ENCODE measurements around the gene ZNF646. TPM values are rescaled to one million over a fixed set of nuclear protein-coding genes. Genes with fewer than 3 reads are reported as not detected.
A peak's percentile ranks its signal among the peaks of the same experiment; 100 is the strongest.

Gene ZNF646
- total and polyA plus RNA-seq, 2 of the 13 experiments (the other 11 are each of a cell fraction or from before 2014, with no cell fraction given): 3.4 to 10.9 TPM

DNA sequence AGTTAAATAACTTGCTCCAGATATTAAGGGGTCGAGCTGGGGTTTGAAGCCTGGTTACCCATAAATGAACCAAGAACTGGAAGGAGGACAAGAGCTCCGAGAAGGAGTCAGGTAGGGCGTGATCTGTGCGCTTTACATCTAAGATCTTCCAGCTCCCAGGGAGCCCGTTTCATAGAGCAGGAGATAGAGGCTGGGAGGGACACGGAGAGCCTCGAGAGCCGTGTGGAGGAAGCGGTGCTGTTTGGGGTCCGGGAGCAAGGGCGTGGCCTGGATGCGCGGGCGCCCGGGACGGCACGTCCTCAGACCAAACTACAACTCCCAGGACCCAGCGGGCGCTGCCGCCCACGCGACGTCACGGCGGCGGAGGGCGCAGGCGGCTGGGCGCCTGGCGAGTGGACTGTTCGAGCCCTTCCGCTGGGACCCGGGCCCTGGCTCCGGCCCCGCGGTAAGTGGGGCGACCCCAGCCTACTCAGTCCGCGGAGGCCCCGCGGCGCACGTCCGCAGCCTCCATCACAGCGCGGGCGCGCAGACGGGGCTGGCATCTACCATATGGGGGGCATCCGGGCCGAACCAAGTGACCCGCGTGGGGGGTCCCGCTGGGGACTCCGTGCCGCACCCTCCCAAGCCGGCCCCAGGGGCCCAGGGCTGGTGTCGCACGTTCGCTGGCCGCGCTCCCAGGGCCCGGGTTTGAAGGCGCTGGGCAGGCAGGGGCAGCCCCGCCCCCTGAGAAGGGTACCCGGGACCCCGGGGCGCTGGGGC, 34.0 kb downstream of the ZNF646 start, which contains the start of gene BCKDK (continued):
- TF ChIP-seq SALL1 (CRISPR knock-in tag; IDR thresholded peaks at IDR 0.05): peak; percentile 84
- TF ChIP-seq SCMH1 (CRISPR knock-in tag; IDR thresholded peaks at IDR 0.05; ENCODE audit: borderline replicate concordance): no peak
- TF ChIP-seq ZNF234 (CRISPR knock-in tag; conservative IDR thresholded peaks at IDR 0.05): no peak
- no peak for TF ChIP-seq MZF1 (CRISPR knock-in tag; IDR thresholded peaks at IDR 0.05; ENCODE audit: borderline replicate concordance)
- TF ChIP-seq, protein P1, sequence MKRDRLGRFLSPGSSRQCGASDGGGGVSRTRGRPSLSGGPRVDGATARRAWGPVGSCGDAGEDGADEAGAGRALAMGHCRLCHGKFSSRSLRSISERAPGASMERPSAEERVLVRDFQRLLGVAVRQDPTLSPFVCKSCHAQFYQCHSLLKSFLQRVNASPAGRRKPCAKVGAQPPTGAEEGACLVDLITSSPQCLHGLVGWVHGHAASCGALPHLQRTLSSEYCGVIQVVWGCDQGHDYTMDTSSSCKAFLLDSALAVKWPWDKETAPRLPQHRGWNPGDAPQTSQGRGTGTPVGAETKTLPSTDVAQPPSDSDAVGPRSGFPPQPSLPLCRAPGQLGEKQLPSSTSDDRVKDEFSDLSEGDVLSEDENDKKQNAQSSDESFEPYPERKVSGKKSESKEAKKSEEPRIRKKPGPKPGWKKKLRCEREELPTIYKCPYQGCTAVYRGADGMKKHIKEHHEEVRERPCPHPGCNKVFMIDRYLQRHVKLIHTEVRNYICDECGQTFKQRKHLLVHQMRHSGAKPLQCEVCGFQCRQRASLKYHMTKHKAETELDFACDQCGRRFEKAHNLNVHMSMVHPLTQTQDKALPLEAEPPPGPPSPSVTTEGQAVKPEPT (CRISPR knock-in tag; IDR thresholded peaks at IDR 0.05; ENCODE audit: low read depth): no peak
- TF ChIP-seq, protein P2, sequence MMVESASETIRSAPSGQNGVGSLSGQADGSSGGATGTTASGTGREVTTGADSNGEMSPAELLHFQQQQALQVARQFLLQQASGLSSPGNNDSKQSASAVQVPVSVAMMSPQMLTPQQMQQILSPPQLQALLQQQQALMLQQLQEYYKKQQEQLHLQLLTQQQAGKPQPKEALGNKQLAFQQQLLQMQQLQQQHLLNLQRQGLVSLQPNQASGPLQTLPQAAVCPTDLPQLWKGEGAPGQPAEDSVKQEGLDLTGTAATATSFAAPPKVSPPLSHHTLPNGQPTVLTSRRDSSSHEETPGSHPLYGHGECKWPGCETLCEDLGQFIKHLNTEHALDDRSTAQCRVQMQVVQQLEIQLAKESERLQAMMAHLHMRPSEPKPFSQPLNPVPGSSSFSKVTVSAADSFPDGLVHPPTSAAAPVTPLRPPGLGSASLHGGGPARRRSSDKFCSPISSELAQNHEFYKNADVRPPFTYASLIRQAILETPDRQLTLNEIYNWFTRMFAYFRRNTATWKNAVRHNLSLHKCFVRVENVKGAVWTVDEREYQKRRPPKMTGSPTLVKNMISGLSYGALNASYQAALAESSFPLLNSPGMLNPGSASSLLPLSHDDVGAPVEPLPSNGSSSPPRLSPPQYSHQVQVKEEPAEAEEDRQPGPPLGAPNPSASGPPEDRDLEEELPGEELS (CRISPR knock-in tag; IDR thresholded peaks at IDR 0.05): peak; percentile 54
- TF ChIP-seq, protein P3, sequence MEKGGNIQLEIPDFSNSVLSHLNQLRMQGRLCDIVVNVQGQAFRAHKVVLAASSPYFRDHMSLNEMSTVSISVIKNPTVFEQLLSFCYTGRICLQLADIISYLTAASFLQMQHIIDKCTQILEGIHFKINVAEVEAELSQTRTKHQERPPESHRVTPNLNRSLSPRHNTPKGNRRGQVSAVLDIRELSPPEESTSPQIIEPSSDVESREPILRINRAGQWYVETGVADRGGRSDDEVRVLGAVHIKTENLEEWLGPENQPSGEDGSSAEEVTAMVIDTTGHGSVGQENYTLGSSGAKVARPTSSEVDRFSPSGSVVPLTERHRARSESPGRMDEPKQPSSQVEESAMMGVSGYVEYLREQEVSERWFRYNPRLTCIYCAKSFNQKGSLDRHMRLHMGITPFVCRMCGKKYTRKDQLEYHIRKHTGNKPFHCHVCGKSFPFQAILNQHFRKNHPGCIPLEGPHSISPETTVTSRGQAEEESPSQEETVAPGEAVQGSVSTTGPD (CRISPR knock-in tag; IDR thresholded peaks at IDR 0.05): no peak
- TF ChIP-seq JUND (CRISPR knock-in tag; IDR thresholded peaks at IDR 0.05): 0 out of 2 replicates have a peak, but pooled peaks have one; percentile 35
- no peak for TF ChIP-seq RBM22 (optimal IDR thresholded peaks at IDR 0.05; ENCODE audit: low read length)
- 0 out of 2 replicates have a peak, but pooled peaks have one; percentile 18 for TF ChIP-seq ZNF567 (CRISPR knock-in tag; IDR thresholded peaks at IDR 0.05; ENCODE audit: borderline replicate concordance)
- TF ChIP-seq, protein P4, sequence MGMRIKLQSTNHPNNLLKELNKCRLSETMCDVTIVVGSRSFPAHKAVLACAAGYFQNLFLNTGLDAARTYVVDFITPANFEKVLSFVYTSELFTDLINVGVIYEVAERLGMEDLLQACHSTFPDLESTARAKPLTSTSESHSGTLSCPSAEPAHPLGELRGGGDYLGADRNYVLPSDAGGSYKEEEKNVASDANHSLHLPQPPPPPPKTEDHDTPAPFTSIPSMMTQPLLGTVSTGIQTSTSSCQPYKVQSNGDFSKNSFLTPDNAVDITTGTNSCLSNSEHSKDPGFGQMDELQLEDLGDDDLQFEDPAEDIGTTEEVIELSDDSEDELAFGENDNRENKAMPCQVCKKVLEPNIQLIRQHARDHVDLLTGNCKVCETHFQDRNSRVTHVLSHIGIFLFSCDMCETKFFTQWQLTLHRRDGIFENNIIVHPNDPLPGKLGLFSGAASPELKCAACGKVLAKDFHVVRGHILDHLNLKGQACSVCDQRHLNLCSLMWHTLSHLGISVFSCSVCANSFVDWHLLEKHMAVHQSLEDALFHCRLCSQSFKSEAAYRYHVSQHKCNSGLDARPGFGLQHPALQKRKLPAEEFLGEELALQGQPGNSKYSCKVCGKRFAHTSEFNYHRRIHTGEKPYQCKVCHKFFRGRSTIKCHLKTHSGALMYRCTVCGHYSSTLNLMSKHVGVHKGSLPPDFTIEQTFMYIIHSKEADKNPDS (CRISPR knock-in tag; IDR thresholded peaks at IDR 0.05): 0 out of 2 replicates have a peak, but pooled peaks have one; percentile 32
- TF ChIP-seq ZEB1 (IDR thresholded peaks at IDR 0.05; ENCODE audit: insufficient replicate concordance, low read depth): no peak
- TF ChIP-seq ZNF317 (CRISPR knock-in tag; IDR thresholded peaks at IDR 0.05): peak; percentile 7; the same call in 1 of the 2 replicates
- TF ChIP-seq POLR2AphosphoS2 (IDR thresholded peaks at IDR 0.05; ENCODE audit: low read depth, low read length): no peak
- TF ChIP-seq SIN3A (IDR thresholded peaks at IDR 0.05; ENCODE audit: borderline replicate concordance, low read depth, low read length): 0 out of 2 replicates have a peak, but pooled peaks have one; percentile 60
- peak; percentile 99 for TF ChIP-seq ZNF143 (CRISPR knock-in tag; IDR thresholded peaks at IDR 0.05)
- no peak for TF ChIP-seq MXD4 (CRISPR knock-in tag; IDR thresholded peaks at IDR 0.05)
- peak; percentile 92; the same call in 1 of the 2 replicates for TF ChIP-seq HES4 (CRISPR knock-in tag; IDR thresholded peaks at IDR 0.05; ENCODE audit: borderline replicate concordance)
- TF ChIP-seq ZNF17 (CRISPR knock-in tag; IDR thresholded peaks at IDR 0.05): no peak
- no peak for TF ChIP-seq WIZ (CRISPR knock-in tag; IDR thresholded peaks at IDR 0.05)
